HG02981 (cell line): ENCODE measurements around the gene LPGAT1.
"Not testable (repeated sequence)": the region's sequence is repeated elsewhere in the genome, so short reads cannot be mapped to it uniquely, and the experiment has no call there.

ENCODE experiments used
- ATAC-seq: cut with Tn5 transposase; IDR thresholded peaks from one replicate; pipeline ENCODE4 v1.9.1; 2021; ENCODE audit warnings: mild to moderate bottlenecking, moderate library complexity; ENCODE audit not compliant: unreplicated experiment

LPGAT1 gene

GRCh38 chr1:211736351-211736915 lies 94.1 kb downstream of the LPGAT1 start:
- ATAC-seq, result no peak

GRCh38 chr1:211735208-211736170 lies 95.1 kb downstream of the LPGAT1 start:
- no peak for ATAC-seq

GRCh38 chr1:211734791-211735190 lies 95.8 kb downstream of the LPGAT1 start:
- ATAC-seq, result no peak

- no peak for ATAC-seq
Observed at GRCh38 chr1:211734359-211734758, 96.2 kb downstream of the LPGAT1 start.

GRCh38 chr1:211732293-211732980 lies 98.1 kb downstream of the LPGAT1 start:
- ATAC-seq, result no peak

- no peak for ATAC-seq
Observed at GRCh38 chr1:211731456-211732292, 98.9 kb downstream of the LPGAT1 start.

- ATAC-seq, result no peak
Observed at GRCh38 chr1:211730347-211730746, 100.2 kb downstream of the LPGAT1 start.

- ATAC-seq, result no peak
Observed at GRCh38 chr1:211729238-211729637, 101.3 kb downstream of the LPGAT1 start.

GRCh38 chr1:211726467-211726995 lies 104.0 kb downstream of the LPGAT1 start:
- no peak for ATAC-seq

- ATAC-seq, result no peak
Observed at GRCh38 chr1:211724687-211725196, 105.8 kb downstream of the LPGAT1 start.

- ATAC-seq, result no peak
Observed at GRCh38 chr1:211723273-211723672, 107.3 kb downstream of the LPGAT1 start.

GRCh38 chr1:211722277-211723175 lies 108.0 kb downstream of the LPGAT1 start:
- ATAC-seq, result no peak

- ATAC-seq, result not testable (repeated sequence)
Observed at GRCh38 chr1:211716555-211716954, 114.0 kb downstream of the LPGAT1 start.

- ATAC-seq, result no peak
Observed at GRCh38 chr1:211715971-211716370, 114.6 kb downstream of the LPGAT1 start.

- ATAC-seq, result no peak
Observed at GRCh38 chr1:211714154-211714553, 116.4 kb downstream of the LPGAT1 start.

GRCh38 chr1:211713231-211713630 lies 117.3 kb downstream of the LPGAT1 start:
- ATAC-seq, result no peak

GRCh38 chr1:211711315-211711705 lies 119.3 kb downstream of the LPGAT1 start:
- no peak for ATAC-seq

- ATAC-seq, result no peak
Observed at GRCh38 chr1:211710566-211711314, 119.8 kb downstream of the LPGAT1 start.

GRCh38 chr1:211708926-211709325 lies 121.6 kb downstream of the LPGAT1 start:
- no peak for ATAC-seq
